ENCODE data around the gene ABCD1.

Gene ABCD1

GRCh38 chrX:153773741-153774575, 49.3 kb downstream of the ABCD1 start:
- DNase-seq (ENCODE audit: low read depth) = no peak

DNA sequence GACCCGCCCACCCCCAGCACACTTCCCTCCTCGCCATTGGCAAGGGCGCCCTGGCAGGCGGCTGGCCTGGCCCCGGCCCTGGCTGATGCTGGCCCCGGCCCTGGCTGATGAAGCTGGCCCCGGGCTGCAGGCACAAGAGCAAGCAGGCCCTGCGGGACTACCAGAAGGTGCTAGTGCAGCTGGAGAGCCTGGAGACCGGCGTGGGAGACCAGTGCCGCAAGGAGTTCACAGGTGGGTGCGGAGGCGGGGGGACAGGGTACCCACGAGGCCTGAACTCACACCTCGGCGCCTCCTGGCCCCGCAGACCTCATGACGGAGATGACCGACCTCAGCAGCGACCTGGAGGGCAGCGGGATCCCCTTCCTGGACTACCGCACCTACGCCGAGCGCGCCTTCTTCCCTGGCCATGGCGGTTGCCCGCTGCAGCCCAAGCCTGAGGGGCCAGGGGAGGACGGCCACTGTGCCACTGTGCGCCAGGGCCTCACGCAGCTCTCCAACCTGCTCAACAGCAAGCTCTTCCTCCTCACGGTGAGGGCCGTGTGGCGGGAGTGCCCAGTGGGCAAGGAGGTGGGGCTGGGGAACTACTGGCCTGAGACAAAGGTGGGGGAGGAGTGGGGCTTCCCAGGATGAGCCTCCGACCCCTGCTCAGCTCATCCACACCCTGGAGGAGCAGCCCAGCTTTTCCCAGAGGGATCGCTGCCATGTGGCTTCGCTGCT, 50.1 kb downstream of the ABCD1 start:
- DNase-seq (ENCODE audit: low read depth) = no peak

DNA sequence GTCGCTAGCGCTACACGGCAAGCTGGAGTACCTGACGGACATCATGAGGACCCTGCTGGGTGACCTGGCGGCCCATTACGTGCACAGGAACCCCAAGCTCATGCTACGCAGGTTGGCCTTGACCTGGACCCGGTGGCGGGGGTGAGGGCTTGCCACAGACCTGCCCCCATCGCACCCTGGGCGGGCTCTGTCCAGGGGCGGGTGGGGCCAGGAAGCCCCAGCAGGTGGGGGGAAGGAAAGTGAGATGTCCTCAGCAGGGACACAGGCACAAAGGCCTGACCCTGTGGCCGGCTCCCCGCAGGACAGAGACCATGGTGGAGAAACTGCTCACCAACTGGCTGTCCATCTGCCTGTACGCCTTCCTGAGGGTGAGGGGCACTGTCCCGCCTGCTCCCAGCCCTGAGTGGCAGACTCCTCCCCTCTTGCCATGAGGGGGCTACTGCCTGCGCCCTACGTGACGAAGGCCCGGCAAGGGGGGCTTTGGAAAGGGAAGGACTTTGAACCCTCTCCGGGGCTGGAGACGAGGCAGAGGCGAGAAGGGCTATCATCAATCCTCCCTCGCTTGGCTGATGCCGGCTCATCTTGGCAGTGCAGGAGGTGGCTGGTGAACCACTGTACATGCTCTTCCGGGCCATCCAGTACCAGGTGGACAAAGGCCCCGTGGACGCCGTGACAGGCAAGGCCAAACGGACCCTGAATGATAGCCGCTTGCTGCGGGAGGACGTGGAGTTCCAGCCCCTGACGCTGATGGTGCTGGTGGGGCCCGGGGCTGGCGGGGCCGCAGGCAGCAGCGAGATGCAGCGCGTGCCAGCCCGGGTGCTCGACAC, 50.9 kb downstream of the ABCD1 start:
- no peak for DNase-seq (ENCODE audit: low read depth)

DNA sequence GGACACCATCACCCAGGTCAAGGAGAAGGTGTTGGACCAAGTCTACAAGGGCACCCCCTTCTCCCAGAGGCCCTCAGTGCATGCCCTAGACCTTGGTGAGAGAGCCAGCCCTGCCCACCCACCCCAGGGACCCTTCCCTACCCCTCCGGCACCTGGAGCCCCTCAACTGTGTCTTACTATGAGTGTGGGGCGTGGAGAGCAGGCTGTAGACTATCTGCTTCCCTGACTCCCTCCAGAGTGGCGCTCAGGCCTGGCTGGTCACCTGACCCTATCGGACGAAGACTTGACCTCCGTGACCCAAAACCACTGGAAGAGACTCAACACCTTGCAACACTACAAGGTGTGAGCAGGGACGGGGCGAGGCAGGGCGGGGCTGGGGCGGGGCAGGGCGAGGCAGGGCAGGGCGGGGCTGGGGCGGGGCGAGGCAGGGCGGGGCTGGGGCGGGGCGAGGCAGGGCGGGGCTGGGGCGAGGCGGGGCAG, 51.5 kb downstream of the ABCD1 start:
- no peak for DNase-seq (ENCODE audit: low read depth)

- DNase-seq (ENCODE audit: low read depth) = no peak
These were observed 52.0 kb downstream of the ABCD1 start for GRCh38 chrX:153776611-153777045.

- no peak for DNase-seq (ENCODE audit: low read depth)
These were observed 52.8 kb downstream of the ABCD1 start for GRCh38 chrX:153777261-153778090.

GRCh38 chrX:153778181-153778580, 53.5 kb downstream of the ABCD1 start:
- no peak for DNase-seq (ENCODE audit: low read depth)

GRCh38 chrX:153778684-153779101, 54.0 kb downstream of the ABCD1 start:
- DNase-seq (ENCODE audit: low read depth) = no peak

GRCh38 chrX:153779891-153780677, 55.4 kb downstream of the ABCD1 start:
- no peak for DNase-seq (ENCODE audit: low read depth)

DNA sequence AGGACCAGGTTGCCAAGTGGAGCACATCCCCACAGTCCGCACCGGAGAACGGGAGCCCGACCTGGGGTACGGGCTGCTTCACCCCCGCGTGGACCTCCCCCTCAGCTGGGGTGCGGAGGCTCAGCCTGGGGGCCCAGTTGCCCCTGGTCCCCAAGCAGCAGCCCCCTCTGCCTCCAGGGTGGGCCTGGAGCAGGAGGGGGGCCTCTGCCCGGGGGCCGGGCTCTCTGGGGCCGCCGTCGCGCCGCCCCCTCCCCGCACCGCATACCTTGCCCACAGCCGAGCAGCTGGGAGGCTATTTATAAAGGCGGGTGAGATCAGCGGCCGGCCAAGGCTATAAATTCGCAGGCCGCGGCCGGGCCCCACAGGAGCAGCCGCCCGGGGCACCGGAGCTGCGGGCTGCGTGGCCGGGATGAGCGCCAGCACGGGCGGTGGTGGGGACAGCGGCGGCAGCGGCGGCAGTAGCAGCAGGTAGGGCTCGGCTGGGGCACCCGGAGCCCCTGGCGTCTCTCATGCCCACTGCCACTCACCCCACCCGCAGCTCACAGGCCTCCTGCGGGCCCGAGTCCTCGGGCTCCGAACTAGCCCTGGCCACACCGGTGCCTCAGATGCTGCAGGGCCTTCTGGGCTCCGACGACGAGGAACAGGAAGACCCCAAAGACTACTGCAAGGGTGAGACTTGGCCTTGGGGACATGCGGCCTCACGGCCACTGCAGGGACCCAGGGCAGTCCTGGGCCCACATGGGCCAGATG, 56.2 kb downstream of the ABCD1 start, which contains the start of gene SRPK3:
SRPK3 (plus strand) TSS at position 364 of the 750 bp plus-strand sequence; CDS start at position 410, 46 bp downstream.
- DNase-seq (ENCODE audit: low read depth) = no peak

GRCh38 chrX:153781428-153782047, 56.9 kb downstream of the ABCD1 start:
- DNase-seq (ENCODE audit: low read depth) = no peak

- DNase-seq (ENCODE audit: low read depth) = no peak
These were observed 57.7 kb downstream of the ABCD1 start for GRCh38 chrX:153782313-153782712.

- no peak for DNase-seq (ENCODE audit: low read depth)
These were observed 58.2 kb downstream of the ABCD1 start for GRCh38 chrX:153782871-153783270.

- no peak for DNase-seq (ENCODE audit: low read depth)
These were observed 58.8 kb downstream of the ABCD1 start for GRCh38 chrX:153783378-153784013.

GRCh38 chrX:153784325-153784967, 59.8 kb downstream of the ABCD1 start:
- DNase-seq (ENCODE audit: low read depth) = no peak

GRCh38 chrX:153786669-153787068, 62.0 kb downstream of the ABCD1 start:
- DNase-seq (ENCODE audit: low read depth) = no peak

- DNase-seq (ENCODE audit: low read depth) = no peak
These were observed 65.0 kb downstream of the ABCD1 start for GRCh38 chrX:153789654-153790053.

All from stimulated activated CD8-positive, alpha-beta memory T cell treated with anti-CD3 and anti-CD28 coated beads, Interleukin-15, amount 100 ng/mL, for 1 hour (primary cell).